ENCODE results near the gene EVL. TPM values are rescaled to one million over a fixed set of nuclear protein-coding genes. Genes with fewer than 3 reads are reported as not detected.
"Not testable (repeated sequence)": the region's sequence is repeated elsewhere in the genome, so short reads cannot be mapped to it uniquely, and the experiment has no call there.

The EVL gene
- total and polyA plus RNA-seq, 2 donors (not counting 3 experiments of a cell fraction or from before 2014, with no cell fraction given), result 34.6 to 62.5 TPM

- H3K9ac ChIP-seq (replicated peaks; ENCODE audit: extremely low read depth, insufficient read depth, low read length); POLR2A ChIA-PET; intact Hi-C loops (cut with micrococcal nuclease); H3K9me1 ChIP-seq (replicated peaks; ENCODE audit: control insufficient read depth, extremely low read depth, insufficient read depth, low read length); H3K9me3 ChIP-seq (replicated peaks; ENCODE audit: control insufficient read depth, insufficient read depth, low read length); H3K36me3 ChIP-seq (ENCODE audit: control insufficient read depth in 2 of 2, extremely low read depth in 1 of 2, insufficient read depth in 2 of 2, low read length in 2 of 2); H3K4me3 ChIP-seq (replicated peaks in 1 of 3; ENCODE audit: insufficient read depth in 1 of 3, low read depth in 1 of 3, low read length in 3 of 3); H3K79me2 ChIP-seq (ENCODE audit: control insufficient read depth, insufficient read depth, low read length); H3K27me3 ChIP-seq (ENCODE audit: control insufficient read depth in 2 of 2, insufficient read depth in 2 of 2, low read length in 2 of 2); dilution Hi-C loops (cut with MboI; ENCODE audit: extremely low pct_ligation_motif_present, low sequenced_read_pairs); H3K4me2 ChIP-seq (ENCODE audit: insufficient read depth, low read length); H2AFZ ChIP-seq (ENCODE audit: low read depth, low read length); BruUV-seq (replicated peaks); DNase-seq (ENCODE audit: low read depth, low spot score); H4K20me1 ChIP-seq (replicated peaks; ENCODE audit: control insufficient read depth, extremely low read depth, insufficient read depth, low read length); H3K27ac ChIP-seq (ENCODE audit: insufficient read depth, low read depth, low read length): not testable (repeated sequence)
- CTCF ChIA-PET, result interaction anchor here (0.6 to 0.9 kb wide), 2 partner anchors 12 to 128 kb away, joined by 3 read pairs; no protein-coding TSS in a partner anchor
- FAIRE-seq, result peak; percentile 33
- peaks cover 13% of the 10 kb centered on the region for H3K4me1 ChIP-seq (ENCODE audit: control insufficient read depth, extremely low read depth, insufficient read depth, low read length)
These were observed 708 bp upstream of the EVL start for GRCh38 chr14:100064335-100065092.

DNA sequence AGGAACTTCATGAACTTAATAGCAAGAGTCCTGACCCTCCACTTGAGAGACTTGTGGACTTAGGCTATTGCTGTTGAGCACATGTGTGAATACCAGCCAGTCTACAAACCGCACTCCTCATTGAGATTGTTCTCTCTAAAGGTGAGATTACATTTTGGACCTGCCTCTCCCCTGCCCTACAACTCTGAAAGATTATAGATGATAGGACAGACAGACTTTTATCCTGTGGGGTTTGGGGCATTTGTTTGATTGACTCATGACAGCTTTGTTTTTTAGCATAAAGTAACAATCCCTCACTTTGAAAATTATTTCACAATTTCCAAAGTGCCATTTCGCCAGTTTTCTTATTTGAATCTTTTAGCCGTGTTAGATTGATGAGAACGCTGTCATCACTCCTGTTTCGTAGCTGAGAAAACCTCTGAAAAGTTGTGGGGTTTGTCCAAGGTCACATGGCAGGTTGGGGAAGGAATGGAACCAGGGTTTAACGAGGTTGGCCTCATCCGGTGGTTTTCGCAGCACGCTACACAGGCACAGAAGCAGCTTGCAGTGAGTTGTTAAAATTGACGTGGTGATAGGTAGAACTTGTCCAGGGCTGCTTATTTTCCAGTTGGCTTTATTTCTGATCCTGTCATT, 836 bp downstream of the EVL start:
- CTCF ChIA-PET, result interaction anchor here (0.7 to 1.9 kb wide), 3 partner anchors 9 to 45 kb away, joined by 3 to 4 read pairs (median 3); no protein-coding TSS in a partner anchor
- BruUV-seq (replicated peaks), result no TSS peak
- Histone ChIP-seq H3K9ac (replicated peaks; ENCODE audit: extremely low read depth, insufficient read depth, low read length) (no peak overlapping the region), H3K9me1 (replicated peaks; ENCODE audit: control insufficient read depth, extremely low read depth, insufficient read depth, low read length) (no peaks in the 10 kb centered on the region), H3K4me2 (ENCODE audit: insufficient read depth, low read length) (no peak overlapping the region), H4K20me1 (replicated peaks; ENCODE audit: control insufficient read depth, extremely low read depth, insufficient read depth, low read length) (no peaks in the 10 kb centered on the region), H3K36me3 (ENCODE audit: control insufficient read depth in 2 of 2, extremely low read depth in 1 of 2, insufficient read depth in 2 of 2, low read length in 2 of 2) (no peaks in the 10 kb centered on the region), H3K79me2 (ENCODE audit: control insufficient read depth, insufficient read depth, low read length) (no peaks in the 10 kb centered on the region), H3K27me3 (ENCODE audit: control insufficient read depth in 2 of 2, insufficient read depth in 2 of 2, low read length in 2 of 2) (no peaks in the 10 kb centered on the region), H2AFZ (ENCODE audit: low read depth, low read length) (no peak overlapping the region), H3K4me3 (replicated peaks in 1 of 3; ENCODE audit: insufficient read depth in 1 of 3, low read depth in 1 of 3, low read length in 3 of 3) (no peak overlapping the region), H3K27ac (ENCODE audit: insufficient read depth, low read depth, low read length) (no peak overlapping the region), H3K4me1 (ENCODE audit: control insufficient read depth, extremely low read depth, insufficient read depth, low read length) (peaks cover 13% of the 10 kb centered on the region), H3K9me3 (replicated peaks; ENCODE audit: control insufficient read depth, insufficient read depth, low read length) (no peaks in the 10 kb centered on the region)
- no peak for TF ChIP-seq JUN (IDR thresholded peaks at IDR 0.05; ENCODE audit: borderline replicate concordance, insufficient read depth, insufficient read length, low read depth)
- TF ChIP-seq MAX (IDR thresholded peaks at IDR 0.05; ENCODE audit: insufficient read depth, insufficient read length), result no peak
- TF ChIP-seq MYC (IDR thresholded peaks at IDR 0.05; ENCODE audit: low read depth, low read length), result no peak
- no peak for TF ChIP-seq POLR2A (IDR thresholded peaks at IDR 0.05; ENCODE audit: low read depth, low read length)
- TF ChIP-seq GATA2 (IDR thresholded peaks at IDR 0.05; ENCODE audit: insufficient read depth, insufficient read length, low read depth, low read length), result no peak
- TF ChIP-seq EZH2 (IDR thresholded peaks at IDR 0.05; ENCODE audit: borderline replicate concordance, low read depth, low read length, severe bottlenecking), result no peak
- TF ChIP-seq POLR2AphosphoS5 (IDR thresholded peaks at IDR 0.05; ENCODE audit: insufficient read depth, low read depth, low read length), result no peak
- no peak for TF ChIP-seq FOS (IDR thresholded peaks at IDR 0.05; ENCODE audit: borderline replicate concordance, insufficient read depth, low read length)
- TF ChIP-seq, protein P1, sequence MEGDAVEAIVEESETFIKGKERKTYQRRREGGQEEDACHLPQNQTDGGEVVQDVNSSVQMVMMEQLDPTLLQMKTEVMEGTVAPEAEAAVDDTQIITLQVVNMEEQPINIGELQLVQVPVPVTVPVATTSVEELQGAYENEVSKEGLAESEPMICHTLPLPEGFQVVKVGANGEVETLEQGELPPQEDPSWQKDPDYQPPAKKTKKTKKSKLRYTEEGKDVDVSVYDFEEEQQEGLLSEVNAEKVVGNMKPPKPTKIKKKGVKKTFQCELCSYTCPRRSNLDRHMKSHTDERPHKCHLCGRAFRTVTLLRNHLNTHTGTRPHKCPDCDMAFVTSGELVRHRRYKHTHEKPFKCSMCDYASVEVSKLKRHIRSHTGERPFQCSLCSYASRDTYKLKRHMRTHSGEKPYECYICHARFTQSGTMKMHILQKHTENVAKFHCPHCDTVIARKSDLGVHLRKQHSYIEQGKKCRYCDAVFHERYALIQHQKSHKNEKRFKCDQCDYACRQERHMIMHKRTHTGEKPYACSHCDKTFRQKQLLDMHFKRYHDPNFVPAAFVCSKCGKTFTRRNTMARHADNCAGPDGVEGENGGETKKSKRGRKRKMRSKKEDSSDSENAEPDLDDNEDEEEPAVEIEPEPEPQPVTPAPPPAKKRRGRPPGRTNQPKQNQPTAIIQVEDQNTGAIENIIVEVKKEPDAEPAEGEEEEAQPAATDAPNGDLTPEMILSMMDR (IDR thresholded peaks at IDR 0.05; ENCODE audit: extremely low read depth in 1 of 2, insufficient read depth in 1 of 2, low read depth in 1 of 2, low read length in 2 of 2), result no peak
- POLR2A ChIA-PET, result no interaction called here
- dilution Hi-C loops (cut with MboI; ENCODE audit: extremely low pct_ligation_motif_present, low sequenced_read_pairs), result no loop called here
- DNase-seq (ENCODE audit: low read depth, low spot score), result no peak
- FAIRE-seq, result no peak
- intact Hi-C loops (cut with micrococcal nuclease), result no loop called here

Measured in endothelial cell of umbilical vein (primary cell).